22Rv1 (cell line): ENCODE data around the gene ARL5C.

Experiments
- H3K27ac ChIP-seq: fragments of 450-650 bp; 2 replicates; pipeline ENCODE4 v1.5.1; 2017
- ZFX ChIP-seq: fragments of 450-650 bp; IDR thresholded peaks from 2 replicates; pipeline ENCODE4 v1.6.1; 2017; ENCODE audit warnings: antibody characterized with exemption, borderline replicate concordance
- TF ChIP-seq, protein P1 (sequence below): fragments of 450-650 bp; IDR thresholded peaks from 2 replicates; pipeline ENCODE4 v1.5.1; 2017; ENCODE audit warnings: mild to moderate bottlenecking

Gene ARL5C

GRCh38 chr17:39165178-39165840 is 652 bp downstream of the ARL5C start:
- no peak overlapping the region for H3K27ac ChIP-seq
- no peak for TF ChIP-seq ZFX
- TF ChIP-seq, protein P1, sequence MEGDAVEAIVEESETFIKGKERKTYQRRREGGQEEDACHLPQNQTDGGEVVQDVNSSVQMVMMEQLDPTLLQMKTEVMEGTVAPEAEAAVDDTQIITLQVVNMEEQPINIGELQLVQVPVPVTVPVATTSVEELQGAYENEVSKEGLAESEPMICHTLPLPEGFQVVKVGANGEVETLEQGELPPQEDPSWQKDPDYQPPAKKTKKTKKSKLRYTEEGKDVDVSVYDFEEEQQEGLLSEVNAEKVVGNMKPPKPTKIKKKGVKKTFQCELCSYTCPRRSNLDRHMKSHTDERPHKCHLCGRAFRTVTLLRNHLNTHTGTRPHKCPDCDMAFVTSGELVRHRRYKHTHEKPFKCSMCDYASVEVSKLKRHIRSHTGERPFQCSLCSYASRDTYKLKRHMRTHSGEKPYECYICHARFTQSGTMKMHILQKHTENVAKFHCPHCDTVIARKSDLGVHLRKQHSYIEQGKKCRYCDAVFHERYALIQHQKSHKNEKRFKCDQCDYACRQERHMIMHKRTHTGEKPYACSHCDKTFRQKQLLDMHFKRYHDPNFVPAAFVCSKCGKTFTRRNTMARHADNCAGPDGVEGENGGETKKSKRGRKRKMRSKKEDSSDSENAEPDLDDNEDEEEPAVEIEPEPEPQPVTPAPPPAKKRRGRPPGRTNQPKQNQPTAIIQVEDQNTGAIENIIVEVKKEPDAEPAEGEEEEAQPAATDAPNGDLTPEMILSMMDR = no peak

DNA sequence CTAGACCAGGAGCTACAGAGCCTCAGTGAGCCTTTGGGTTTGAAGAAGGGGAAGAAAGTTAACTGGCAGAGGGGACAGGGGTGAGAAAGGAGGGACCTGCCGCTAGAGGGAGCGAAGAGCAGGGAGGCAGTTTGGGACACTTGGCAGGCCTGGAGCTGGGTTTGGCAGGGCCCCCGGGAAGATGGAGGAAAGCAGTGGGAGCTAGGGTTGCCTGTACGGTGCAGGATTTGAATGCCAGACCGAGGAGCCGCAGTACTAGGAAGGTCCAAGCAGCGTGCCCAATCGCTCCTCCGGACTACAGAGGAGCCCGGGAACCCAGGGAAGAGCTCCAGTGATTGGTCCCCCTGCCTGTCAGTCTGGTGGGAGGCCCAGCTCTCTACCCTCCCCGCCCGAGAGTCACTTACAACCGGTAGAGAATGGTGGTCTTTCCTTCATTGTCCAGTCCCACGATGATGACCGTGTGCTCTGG is 1.3 kb downstream of the ARL5C start:
- no peak for TF ChIP-seq ZFX
- TF ChIP-seq, protein P1 = peak; percentile 91
- H3K27ac ChIP-seq = no peak overlapping the region

GRCh38 chr17:39161962-39162361 is 4.0 kb downstream of the ARL5C start:
- H3K27ac ChIP-seq = no peak overlapping the region
- TF ChIP-seq, protein P1 = no peak
- no peak for TF ChIP-seq ZFX

DNA sequence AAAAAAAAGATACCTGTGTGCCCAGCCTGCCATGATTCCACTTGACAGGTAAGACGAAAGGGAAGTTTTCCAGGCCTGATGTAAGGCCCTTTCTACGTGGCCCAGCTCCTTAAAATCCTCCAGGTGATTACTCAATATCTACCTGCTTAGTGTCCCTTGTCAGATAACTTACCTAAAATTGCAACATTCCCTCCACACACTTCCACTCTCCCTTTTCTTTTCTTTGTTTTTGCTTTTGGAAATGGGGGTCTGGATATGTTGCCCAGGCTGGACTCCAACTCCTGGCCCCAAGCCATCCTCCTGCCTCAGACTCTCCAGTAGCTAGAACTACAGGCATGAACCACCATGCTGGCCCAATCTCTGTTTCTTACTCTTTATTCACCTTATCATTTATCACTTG is 7.3 kb downstream of the ARL5C start:
- TF ChIP-seq, protein P1 = no peak
- no peak for TF ChIP-seq ZFX

DNA sequence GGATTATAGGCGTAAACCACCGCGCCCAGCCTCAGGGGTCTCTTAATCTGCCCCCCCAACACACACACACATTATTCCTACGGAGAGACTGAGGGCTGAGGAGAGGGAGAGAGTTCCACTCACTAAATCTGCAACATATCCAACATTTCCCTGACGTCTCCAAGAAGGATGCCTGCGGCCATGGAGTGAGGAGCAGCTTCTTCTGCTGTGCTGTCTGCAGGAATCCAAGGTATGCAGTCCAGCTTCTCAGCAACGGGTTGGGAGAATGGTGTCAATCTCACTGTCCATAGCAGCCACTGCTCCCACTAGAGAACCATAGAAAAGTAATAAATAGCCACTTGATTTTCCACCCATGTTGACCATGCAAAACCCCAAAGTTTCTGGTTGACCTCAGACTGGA is 9.5 kb downstream of the ARL5C start:
- TF ChIP-seq, protein P1 = no peak
- TF ChIP-seq ZFX = no peak
- H3K27ac ChIP-seq = no peak overlapping the region

More for the DNA sequence above, 7.3 kb downstream of the ARL5C start:
- no peak overlapping the region for H3K27ac ChIP-seq

- H3K27ac ChIP-seq = no peak overlapping the region
- no peak for TF ChIP-seq ZFX
- TF ChIP-seq, protein P1 = no peak
These were observed 10.3 kb downstream of the ARL5C start for GRCh38 chr17:39155654-39156053.

DNA sequence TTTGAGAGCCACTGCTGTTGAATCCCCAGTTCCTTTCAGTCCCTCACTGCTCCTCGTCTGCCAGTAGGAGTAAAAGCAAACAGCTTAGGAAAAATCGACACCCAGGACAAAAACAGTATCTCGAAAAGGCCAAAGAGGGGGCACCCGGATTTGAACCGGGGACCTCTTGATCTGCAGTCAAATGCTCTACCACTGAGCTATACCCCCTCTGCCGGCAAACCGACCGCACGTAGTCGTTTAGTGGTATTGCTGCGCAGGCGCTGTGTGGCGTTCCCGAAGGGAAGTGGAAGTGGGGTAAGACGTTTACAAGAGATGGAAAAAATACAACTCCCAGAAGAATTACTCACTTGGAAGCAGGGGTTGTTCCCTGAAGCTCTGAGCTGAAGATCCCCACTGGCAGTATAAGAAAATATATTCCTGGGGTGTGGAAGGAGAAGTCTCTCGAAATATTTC is 12.3 kb downstream of the ARL5C start:
- peak overlapping the region; percentile 83 for H3K27ac ChIP-seq
- TF ChIP-seq ZFX = no peak
- TF ChIP-seq, protein P1 = no peak
